NOMO-1 treated with DMSO at 0.1 percent for 48 hours (cell line): ENCODE data around the gene ARHGAP25.

Experiments
- DNase-seq: peaks from one replicate; lab custom pipeline; 2025; ENCODE audit not compliant: unreplicated experiment; lab: John Stamatoyannopoulos, UW

Gene ARHGAP25

DNA sequence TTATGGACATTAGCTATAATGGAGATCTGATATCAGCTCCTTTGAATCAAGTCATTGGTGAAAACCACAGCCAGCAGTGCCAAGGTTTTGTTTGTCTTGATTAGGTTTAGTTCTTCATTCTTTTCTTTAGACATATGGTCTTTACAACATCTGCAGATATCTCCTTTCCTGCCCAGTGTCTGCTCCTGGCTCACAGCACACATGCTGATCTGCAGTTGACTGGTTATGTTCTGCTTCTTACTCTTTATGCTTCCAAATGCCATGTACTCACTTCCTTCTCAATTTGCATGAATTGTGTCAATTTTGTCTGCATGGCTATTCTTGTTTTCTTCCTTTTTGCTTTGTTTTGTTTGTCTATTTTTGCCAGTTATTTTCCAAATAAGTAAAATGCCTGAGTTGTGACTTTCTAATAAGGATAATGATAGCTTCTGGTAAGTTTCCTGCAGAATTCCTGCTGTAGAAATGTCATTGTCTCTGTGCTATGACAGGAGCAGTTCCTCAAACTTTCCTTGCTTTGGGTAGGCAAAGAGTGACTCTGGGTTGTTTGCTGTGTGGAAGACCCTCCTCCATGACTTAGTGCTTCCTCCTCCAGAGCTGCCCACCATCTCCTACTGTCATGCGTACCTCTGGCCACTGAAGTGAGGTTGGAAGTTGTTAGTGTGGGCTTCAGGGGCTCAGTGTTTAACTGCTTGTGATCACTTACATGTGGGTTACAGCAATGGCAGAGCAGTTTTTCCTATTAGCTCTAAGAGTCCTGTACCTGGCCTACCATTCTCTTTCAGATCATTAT lies 8.2 kb downstream of the ARHGAP25 start:
- DNase-seq, result peak; percentile 72

DNA sequence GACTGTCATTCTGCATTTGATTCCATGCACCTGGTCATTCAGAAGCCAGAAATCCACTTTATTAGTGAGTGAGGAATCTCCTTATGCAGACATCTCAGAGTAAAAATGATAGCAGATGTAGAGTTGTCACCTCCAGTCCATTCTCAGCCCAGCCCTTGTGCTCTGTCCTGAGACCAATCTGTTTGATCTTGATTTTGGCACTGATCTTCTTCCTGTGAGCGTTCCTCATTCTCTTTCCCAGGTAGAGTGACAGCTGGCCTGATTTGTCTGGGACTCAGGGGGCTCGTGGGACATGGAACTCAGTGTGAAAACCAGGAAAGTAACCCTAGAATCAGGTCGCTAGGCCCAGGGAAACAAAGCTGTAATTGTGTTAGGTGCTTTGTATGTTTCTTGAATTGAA lies 8.9 kb downstream of the ARHGAP25 start:
- no peak for DNase-seq

DNA sequence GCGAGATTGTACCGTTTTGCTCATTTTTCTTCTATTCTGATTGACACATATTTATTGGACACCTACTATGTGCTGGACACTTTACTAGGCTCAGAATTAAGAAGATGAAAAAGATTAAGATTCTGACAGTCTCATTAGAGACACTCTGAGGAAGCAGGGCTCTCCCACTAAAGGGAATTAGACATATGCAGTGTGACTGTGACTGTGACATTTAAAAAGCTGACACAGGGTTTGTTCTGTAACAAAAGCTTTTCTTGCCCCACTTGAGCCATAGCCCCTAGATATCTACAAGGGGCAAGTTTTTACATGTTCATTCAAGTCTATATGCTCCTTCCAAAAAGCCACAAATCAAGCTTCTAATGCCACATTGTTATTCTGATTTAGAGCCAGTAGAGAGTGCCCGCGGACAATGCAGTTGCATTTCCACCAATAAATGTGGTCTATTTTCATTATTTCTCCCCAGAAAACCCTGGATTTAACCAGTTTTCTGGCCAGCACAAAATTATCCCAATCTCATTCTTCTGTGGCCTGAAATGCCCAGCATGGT lies 9.8 kb downstream of the ARHGAP25 start:
- no peak for DNase-seq

- no peak for DNase-seq
Observed at GRCh38 chr2:68745006-68745405, 10.4 kb downstream of the ARHGAP25 start.

GRCh38 chr2:68746408-68746807 lies 11.8 kb downstream of the ARHGAP25 start:
- DNase-seq, result no peak

DNA sequence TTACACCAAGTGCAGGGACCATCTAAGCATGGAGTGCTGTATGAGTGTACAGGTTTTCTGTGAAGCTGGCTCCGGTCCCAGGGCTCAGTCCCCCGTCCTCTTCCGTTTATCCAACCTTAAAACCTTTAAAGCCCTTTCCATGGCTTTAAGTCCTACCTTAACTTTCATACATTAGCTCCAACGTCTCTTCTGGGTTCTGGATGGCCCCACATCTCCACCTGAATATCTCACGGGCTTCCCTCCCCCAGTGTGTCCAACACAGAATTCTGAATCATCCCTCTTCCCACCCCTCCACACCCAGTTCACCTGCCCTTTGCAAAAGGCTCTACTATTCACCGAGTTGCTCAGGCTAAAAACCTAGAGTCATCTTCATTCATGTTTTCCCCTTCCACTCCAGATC lies 12.8 kb downstream of the ARHGAP25 start:
- DNase-seq, result no peak

DNA sequence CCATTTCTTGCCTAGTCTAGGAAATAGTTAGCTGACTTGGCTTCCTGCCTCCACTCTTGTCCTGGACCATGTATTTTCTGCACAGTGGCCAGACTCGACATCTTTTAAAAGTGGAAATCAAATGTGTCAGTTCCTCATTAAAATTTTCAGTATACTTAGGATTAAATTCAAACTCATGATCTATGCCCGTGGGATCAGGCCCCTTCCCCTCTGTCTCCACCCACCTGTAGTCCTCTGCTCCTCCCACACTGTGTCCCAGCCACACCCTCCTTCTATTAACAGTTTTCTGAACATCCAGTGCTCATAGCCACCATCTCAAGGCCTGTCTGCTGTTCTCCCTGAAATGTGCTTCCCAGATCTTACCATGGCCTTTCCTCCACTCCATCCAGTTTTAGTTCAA lies 13.3 kb downstream of the ARHGAP25 start:
- no peak for DNase-seq

GRCh38 chr2:68748568-68748967 lies 14.0 kb downstream of the ARHGAP25 start:
- DNase-seq, result peak; percentile 50

DNA sequence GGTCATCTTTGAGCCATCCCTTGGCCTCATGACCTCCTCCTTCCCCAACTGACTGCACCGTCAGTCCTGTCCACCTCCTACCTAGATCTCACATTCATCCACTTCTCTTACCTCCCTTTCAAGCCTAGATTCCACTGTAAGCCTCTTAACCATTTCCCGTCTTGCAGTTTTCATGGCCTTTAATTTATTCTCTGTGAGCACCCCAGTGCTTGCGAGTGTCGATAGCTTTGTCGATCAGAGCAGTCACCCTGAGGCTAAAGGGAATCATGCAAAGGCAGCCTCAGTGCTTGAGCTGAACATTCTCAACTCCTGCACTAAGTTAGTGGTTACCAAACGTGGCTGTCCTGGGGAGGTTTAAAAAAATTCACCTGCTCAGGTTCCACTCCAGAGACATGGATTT lies 14.7 kb downstream of the ARHGAP25 start:
- no peak for DNase-seq

- no peak for DNase-seq
Observed at GRCh38 chr2:68750592-68751396, 16.2 kb downstream of the ARHGAP25 start.

DNA sequence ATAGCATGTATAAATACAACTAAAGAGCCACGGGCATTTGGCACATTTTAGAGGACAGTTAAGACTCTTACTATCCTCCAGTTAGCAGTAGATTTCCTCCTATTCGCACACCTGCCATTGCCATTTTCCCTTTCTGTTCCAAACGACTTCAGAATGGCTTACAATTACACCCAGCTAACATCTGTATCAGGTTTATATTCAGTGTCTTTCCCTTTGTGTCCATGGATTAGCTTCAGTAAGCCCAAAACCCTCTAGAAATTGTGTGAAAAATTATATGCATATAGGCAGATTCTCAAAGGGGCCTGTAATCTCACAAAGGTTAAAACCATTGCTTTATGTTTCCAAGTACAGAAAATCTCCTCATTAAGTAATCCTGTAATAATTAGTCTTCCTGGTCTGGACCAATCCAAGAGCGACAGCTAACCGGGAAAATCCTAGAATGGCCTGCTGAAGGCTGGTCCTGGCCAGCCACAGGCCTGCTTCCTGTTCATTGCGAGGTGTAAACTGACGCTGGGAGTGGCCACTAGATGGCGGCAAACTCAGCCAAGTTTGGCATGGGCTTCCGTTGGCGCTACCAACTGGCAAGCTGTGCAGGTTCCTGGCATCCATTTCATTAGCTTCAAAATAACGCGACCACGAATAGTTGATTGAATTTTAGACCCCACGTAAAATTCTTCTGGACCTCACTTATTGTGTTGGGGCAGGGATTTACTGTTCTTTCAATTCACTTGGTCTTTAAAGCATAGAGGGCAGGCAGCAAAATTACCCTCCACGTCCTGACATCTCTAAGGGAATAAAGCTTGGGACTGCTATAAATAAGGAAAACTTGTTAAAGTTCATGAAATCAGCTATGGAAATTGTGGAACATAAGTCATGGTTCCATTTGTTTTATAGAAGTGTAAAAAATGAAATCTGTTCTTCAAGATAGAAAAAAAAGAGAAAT lies 17.1 kb downstream of the ARHGAP25 start:
- DNase-seq, result peak; percentile 78

- DNase-seq, result no peak
Observed at GRCh38 chr2:68753318-68753717, 18.7 kb downstream of the ARHGAP25 start.

DNA sequence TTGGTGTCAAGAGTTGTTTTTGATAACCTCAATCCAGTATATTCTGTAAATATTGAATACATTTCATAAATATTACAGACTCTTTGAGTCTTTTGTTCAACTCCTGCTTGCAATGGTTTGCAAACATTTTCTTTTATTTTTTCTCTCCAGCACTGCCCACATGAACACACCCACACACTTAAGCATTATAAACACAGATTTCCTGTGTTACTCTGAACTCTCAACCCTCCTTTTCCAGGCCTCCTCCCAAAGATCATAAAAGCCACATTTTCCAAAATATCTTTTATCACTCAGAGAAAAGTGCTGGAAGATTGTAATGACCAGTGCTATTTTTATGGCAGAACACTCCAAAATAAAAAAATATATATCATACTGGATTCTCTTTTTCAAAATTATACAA lies 20.5 kb downstream of the ARHGAP25 start:
- no peak for DNase-seq

- no peak for DNase-seq
Observed at GRCh38 chr2:68756178-68756577, 21.6 kb downstream of the ARHGAP25 start.

- DNase-seq, result no peak
Observed at GRCh38 chr2:68757081-68757480, 22.5 kb downstream of the ARHGAP25 start.

- DNase-seq, result no peak
Observed at GRCh38 chr2:68762100-68762499, 27.5 kb downstream of the ARHGAP25 start.

DNA sequence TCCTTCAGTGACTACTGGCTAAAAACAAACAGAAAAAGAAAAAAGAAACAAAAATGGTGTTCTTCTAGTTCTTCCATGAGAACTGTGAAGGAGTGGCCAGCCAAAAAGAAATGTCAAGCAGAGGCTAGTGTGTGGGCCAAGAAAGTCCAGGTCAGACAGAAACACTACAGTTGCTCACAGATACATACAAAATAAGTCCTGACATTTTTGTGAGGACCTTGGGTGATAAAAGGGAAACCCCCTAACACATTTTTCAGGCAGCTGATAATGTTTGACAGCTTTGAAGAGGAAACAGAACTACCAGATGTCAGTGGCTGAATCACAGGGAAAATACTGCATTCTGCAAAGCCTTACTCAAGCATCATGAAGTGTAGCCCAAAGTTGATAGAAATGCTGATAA lies 28.1 kb downstream of the ARHGAP25 start:
- peak; percentile 68 for DNase-seq

GRCh38 chr2:68764041-68764805 lies 29.6 kb downstream of the ARHGAP25 start:
- no peak for DNase-seq

DNA sequence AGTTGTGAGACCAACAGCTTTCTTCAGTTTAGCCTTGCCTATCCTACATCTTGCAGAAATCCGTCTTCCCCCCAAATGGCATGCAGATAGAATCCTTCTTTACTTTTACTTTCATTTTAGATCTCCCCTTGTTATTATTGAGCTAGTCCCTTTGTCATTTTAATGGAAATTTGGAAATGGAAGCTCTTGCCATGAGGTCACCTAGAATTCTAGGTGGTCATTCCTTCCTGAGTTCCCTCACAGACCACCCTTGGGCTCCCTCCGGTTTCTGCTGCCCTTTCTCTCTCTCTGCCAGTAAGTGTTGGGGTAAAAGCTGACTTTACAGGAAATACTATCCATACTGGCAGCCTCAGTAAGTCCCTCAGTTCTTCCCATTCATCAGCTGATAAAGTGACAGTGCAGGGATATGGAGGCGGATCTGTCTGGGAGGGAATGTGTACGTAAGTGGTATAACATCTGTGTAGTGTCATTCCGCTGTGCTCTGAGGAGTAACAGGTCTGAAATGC lies 30.2 kb downstream of the ARHGAP25 start:
- DNase-seq, result no peak
